Ectodermal cell (in vitro differentiated cells): Measurements from ENCODE around the gene PACS2.

Experiments
- H3K27ac ChIP-seq: 2 replicates; pipeline ENCODE4 v1.7.0; 2013; ENCODE audit warnings: mild to moderate bottlenecking, low read depth, low read length; ENCODE audit not compliant: insufficient read depth, poor library complexity, severe bottlenecking
- H3K27me3 ChIP-seq: 2 replicates; pipeline ENCODE4 v1.7.0; 2013; ENCODE audit warnings: mild to moderate bottlenecking, low read length; ENCODE audit not compliant: insufficient read depth, control insufficient read depth, poor library complexity, severe bottlenecking
- H3K36me3 ChIP-seq: one replicate; pipeline ENCODE4 v1.7.0; 2013; ENCODE audit warnings: low read length; ENCODE audit not compliant: control insufficient read depth, insufficient read depth
- H3K4me1 ChIP-seq: one replicate; pipeline ENCODE4 v1.7.0; 2013; ENCODE audit warnings: low read length; ENCODE audit not compliant: control insufficient read depth, insufficient read depth
- H3K4me3 ChIP-seq: 2 replicates; pipeline ENCODE4 v1.7.0; 2013; ENCODE audit warnings: low read depth, low read length, control low read depth; ENCODE audit not compliant: insufficient read depth
- H3K9me3 ChIP-seq: 2 replicates; pipeline ENCODE4 v1.7.0; 2013; ENCODE audit warnings: mild to moderate bottlenecking, low read length, moderate library complexity; ENCODE audit not compliant: control insufficient read depth
- WGBS, 2 experiments: methylation state at CpG; one replicate each; pipeline ENCODE4 v1.1.7; 2013; ENCODE audit warnings: missing lambda C conversion rate in 2 of 2; 5-methylcytosine and 5-hydroxymethylcytosine counted together

The PACS2 gene

DNA sequence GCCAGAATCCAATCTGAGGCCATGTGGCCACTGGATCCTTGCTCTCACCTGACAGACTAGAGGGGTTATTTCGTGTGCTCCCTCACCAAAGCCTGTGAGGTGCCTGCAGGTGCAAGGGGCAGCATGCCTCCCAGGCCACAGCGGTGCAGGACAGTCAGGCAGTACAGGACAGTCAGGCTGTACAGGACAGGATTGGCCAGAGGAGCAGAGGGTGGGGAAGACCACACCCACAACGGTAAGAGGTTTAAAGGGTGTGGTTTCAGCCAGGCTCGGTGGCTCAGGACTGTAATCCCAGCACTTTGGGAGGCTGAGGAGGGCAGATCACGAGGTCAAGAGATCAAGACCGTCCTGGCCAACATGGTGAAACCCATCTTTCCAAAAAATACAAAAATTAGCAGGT lies 10.6 kb upstream of the PACS2 start:
- Histone ChIP-seq H3K27ac (no peak overlapping the region), H3K27me3 (peaks cover 17% of the 10 kb centered on the region), H3K4me1 (no peaks in the 10 kb centered on the region), H3K9me3 (no peaks in the 10 kb centered on the region), H3K4me3 (no peak overlapping the region), H3K36me3 (no peaks in the 10 kb centered on the region)
- WGBS, 2 experiments: 80 to 83% methylated on average over 6 of the region's 6 CpGs

DNA sequence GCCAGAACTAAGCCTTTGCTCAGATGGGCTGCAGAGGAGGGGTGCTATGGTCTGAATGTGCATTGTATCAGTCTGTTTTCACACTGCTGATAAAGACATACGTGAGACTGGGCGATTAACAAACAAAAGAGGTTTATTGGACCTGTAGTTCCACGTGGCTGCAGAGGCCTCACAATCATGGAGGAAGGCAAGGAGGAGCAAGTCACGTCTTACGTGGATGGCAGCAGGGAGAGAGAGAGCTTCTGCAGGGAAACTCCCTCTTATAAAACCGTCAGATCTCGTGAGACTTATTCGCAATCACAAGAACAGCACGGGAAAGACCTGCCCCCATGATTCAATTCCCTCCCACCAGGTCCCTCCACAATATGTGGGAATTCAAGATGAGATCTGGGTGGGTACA lies 10.0 kb upstream of the PACS2 start:
- Histone ChIP-seq H3K36me3 (no peaks in the 10 kb centered on the region), H3K4me1 (no peaks in the 10 kb centered on the region), H3K4me3 (no peak overlapping the region), H3K27me3 (peaks cover 13% of the 10 kb centered on the region), H3K27ac (no peak overlapping the region), H3K9me3 (no peaks in the 10 kb centered on the region)
- 86 to 95% methylated on average over 9 of the region's 9 CpGs for WGBS, 2 experiments

DNA sequence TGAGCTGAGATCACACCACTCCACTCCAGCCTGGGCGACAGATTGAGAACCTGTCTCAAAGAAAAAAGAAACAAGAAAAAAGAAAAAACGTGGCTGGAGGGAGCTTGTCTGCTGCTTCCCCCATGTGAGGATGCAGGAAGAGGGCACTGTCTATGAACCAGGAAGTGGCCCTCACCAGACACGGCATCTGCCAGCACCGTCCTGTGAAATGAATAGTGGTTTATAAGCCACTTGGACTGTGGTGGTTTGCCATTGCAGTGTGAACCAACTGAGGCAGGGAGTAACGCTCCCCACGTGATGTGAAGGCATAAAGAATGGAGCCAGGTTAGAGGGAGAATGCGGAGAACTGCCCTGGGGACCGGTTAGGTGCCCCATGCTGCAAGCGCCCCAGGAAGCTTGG lies 9.2 kb upstream of the PACS2 start:
- Histone ChIP-seq H3K9me3 (no peaks in the 10 kb centered on the region), H3K4me1 (no peaks in the 10 kb centered on the region), H3K27me3 (peaks cover 6% of the 10 kb centered on the region), H3K4me3 (no peak overlapping the region), H3K36me3 (no peaks in the 10 kb centered on the region), H3K27ac (no peak overlapping the region)
- 89 to 92% methylated on average over 9 of the region's 9 CpGs for WGBS, 2 experiments

DNA sequence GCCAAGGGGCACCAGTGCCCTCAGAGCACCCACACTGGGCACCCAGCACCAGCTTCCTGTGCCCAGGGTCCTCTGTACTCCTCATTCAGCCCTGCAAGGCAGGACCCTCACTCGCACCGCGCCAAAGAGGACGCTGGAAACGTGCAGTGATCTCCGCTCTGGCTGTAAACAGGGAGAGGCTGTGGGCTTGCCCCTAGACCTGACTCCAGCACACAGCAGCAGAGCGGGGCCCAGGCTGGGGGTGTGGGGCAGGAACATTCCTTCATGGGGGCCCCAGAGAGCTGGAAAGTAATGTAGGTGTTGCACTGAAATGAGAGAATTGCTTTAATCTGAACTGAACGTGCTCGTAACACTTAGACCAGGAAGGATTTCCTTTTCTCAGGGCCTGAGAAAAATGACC lies 8.8 kb upstream of the PACS2 start:
- no peaks in the 10 kb centered on the region for H3K4me1 ChIP-seq
- H3K27ac ChIP-seq: no peak overlapping the region
- no peaks in the 10 kb centered on the region for H3K9me3 ChIP-seq
- 91 to 92% methylated on average over 9 of the region's 9 CpGs for WGBS, 2 experiments
- no peak overlapping the region for H3K4me3 ChIP-seq
- no peaks in the 10 kb centered on the region for H3K36me3 ChIP-seq
- H3K27me3 ChIP-seq: peaks cover 6% of the 10 kb centered on the region

DNA sequence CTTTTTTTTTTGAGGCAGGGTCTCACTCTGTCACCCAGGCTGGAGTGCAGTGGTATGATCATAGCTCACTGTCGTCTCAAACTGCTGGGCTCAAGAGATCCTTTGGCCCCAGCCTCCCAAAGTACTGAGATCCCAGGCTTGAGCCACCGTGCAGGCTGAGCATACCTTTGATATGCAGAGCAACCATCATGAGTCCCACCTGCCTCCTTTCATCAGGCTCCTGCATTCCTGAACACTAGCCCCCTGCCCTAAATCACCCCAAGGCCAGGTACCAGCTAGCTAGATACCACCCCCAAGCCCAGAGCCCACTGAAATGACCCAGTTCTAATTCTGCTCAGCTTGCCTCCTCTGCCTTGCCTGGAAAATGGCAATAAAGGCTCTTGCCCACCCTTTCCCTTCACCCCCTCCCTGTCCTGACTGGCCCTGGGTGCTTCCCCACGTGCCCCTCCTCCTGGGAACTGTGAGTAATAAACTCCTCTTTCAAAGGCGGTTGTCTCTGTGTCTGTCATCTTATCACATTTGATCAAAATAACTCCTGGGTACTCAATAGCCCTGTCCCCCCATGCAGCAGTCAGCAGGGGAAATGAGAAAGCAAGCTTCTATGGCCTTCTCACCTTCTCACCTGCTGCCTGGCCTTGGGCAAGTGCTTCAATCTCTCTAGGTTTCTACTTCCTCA lies 7.4 kb upstream of the PACS2 start:
- Histone ChIP-seq H3K36me3 (no peaks in the 10 kb centered on the region), H3K4me3 (no peak overlapping the region), H3K9me3 (no peaks in the 10 kb centered on the region), H3K27me3 (no peaks in the 10 kb centered on the region), H3K4me1 (no peaks in the 10 kb centered on the region), H3K27ac (no peak overlapping the region)
- whole genome bisulfite sequencing, 2 experiments: 52% methylated on average over 4 of the region's 4 CpGs

DNA sequence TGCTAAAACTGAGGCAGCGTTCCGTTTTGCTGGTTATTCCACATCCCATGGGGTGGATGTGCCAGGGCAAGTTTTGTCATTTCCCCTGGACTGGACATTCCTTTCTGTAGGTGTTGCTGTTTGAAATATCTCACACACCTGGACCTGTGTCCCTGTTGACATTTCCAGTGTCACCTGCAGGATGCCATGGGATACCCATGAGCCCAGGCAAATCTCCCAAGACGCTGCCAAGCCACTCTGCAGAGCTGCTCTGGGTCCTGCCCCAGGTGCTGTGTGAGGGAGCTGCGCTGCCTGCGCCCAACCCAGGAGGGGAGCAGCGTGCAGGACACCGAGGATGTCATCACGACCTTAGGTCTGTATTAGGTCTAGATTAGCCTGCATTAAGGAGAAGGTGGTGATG lies 5.2 kb upstream of the PACS2 start:
- no peak overlapping the region for H3K27ac ChIP-seq
- H3K36me3 ChIP-seq: no peaks in the 10 kb centered on the region
- no peaks in the 10 kb centered on the region for H3K4me1 ChIP-seq
- H3K4me3 ChIP-seq: no peak overlapping the region
- peaks cover 12% of the 10 kb centered on the region for H3K27me3 ChIP-seq
- 92 to 94% methylated on average over 8 of the region's 8 CpGs for WGBS, 2 experiments
- no peaks in the 10 kb centered on the region for H3K9me3 ChIP-seq

DNA sequence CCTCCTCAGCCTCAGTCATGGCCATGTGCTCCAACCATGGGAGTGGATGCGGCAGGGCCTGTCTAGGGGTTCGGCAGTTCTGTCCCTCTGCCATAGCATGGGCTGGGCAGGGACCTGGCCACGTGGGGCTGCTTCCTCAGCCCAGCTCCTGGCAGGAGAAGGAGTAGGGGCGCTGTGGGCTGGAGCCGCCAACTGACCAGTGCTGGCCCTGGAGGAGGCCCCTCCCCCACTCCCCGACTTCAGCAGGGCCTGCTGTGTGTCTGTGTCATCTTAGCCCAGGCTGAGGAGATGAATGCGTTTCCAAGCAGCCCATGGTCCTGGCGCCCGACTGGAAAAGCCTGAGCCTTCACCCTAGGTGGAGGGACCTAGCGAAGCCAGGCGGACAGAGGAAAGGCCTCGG lies 2.7 kb upstream of the PACS2 start:
- Histone ChIP-seq H3K27me3 (peaks cover 28% of the 10 kb centered on the region), H3K4me3 (no peak overlapping the region), H3K27ac (no peak overlapping the region), H3K36me3 (no peaks in the 10 kb centered on the region), H3K9me3 (no peaks in the 10 kb centered on the region), H3K4me1 (peaks cover 12% of the 10 kb centered on the region)
- WGBS, 2 experiments: 64% methylated on average over 12 of the region's 12 CpGs

DNA sequence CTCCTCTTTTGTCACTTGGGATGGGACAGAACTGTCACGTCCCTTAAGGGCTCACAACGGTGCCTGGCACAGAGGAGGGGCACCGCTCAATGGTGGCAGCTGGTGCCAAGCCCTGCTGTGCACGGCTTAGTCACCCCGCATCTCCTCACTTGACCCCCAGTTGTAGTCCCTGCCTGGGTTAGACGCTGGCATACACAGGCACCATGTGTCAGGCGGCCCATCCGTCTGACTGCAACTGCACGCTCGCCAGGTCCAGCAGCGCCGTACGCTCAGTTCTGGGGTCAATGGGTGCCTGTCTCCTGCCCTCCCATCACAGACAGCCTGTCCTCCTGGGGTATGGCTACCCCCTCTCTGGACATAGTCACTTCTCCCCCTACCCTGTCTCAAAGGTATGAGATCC lies 1.6 kb upstream of the PACS2 start:
- Histone ChIP-seq H3K4me1 (peaks cover 12% of the 10 kb centered on the region), H3K27ac (no peak overlapping the region), H3K27me3 (peaks cover 28% of the 10 kb centered on the region), H3K4me3 (no peak overlapping the region), H3K36me3 (no peaks in the 10 kb centered on the region), H3K9me3 (no peaks in the 10 kb centered on the region)
- 94% methylated on average over 13 of the region's 13 CpGs for WGBS, 2 experiments

DNA sequence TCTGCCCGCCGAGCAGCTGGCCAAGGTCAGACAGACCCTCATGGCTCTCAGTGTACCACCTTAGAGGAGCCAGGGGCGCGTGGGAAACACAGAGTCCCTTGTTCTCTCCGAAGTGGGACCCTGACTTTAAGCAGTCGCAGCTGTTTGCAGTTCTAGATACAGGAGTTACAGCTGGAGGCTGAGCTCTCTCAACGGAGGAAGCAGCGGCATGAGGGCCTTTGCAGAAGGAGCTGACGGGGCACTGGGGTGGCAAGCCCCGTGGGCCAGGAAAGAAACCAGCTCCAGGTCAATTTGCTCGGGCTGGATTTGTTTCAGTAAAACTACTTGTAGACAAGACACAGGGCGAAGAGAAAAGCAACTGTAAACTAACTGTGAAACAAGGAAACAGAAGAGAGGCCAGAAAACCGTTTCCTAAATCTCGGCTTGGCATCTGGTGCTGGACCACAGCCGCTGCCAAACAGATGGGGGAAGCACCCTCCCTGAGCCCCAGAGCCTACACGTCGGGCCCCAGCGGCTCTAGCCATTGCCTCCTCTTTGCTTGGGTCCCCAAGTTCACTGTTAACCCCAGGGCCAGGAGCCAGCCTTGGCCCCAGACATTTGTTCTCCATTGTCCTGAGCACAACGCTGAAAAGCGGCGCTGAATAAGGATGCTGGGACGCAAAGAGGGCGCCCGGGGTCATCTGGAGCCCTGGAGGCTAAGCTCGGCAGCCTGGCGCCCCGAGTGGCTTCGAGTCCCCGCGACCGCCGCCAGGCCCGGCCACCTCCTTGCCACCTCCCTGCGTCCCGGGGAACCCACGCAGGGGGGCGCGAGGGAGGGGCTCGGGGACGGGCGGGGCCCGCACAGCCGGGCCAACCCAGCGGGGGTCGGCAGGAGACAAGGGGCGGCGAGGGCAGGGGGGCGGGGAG lies 914 bp upstream of the PACS2 start:
- WGBS, 2 experiments: 30% methylated on average over 48 of the region's 48 CpGs
- no peaks in the 10 kb centered on the region for H3K9me3 ChIP-seq
- peaks cover 28% of the 10 kb centered on the region for H3K27me3 ChIP-seq
- H3K4me1 ChIP-seq: peaks cover 12% of the 10 kb centered on the region
- no peaks in the 10 kb centered on the region for H3K36me3 ChIP-seq
- H3K4me3 ChIP-seq: peak overlapping the region; percentile 56
- no peak overlapping the region for H3K27ac ChIP-seq

DNA sequence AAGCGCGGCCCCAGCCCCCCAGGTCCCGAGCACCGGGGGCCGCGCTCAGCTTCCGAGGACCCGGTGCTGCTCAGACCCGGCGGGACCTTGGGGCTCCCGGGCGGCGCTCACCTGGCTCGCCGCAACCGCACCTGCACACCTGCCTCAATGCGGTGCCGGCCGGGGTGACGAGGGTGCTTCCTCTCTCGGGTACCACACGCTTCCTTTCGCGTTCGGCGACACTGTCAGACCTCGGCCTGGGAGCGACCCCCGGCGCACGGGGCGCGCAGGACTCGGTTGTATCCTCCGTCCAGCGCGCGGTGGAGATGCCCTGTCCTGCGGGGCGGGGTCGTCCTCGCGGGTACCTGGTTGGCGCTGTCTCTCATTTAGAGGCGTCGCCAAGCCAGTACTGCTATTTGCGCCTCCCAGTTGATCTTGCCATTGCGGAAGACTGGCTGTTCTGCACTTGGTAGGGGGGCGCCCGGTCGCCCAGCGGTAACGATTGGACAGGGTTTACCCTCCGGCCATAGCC lies 718 bp downstream of the PACS2 start:
- Histone ChIP-seq H3K27ac (no peak overlapping the region), H3K27me3 (peaks cover 28% of the 10 kb centered on the region)
- 1 to 2% methylated on average over 54 of the region's 54 CpGs for WGBS, 2 experiments

More for the DNA sequence above, 718 bp downstream of the PACS2 start:
- Histone ChIP-seq H3K4me1 (peaks cover 12% of the 10 kb centered on the region), H3K36me3 (no peaks in the 10 kb centered on the region), H3K4me3 (peak overlapping the region; percentile 60), H3K9me3 (no peaks in the 10 kb centered on the region)
